HepG2 (cell line): Measurements from ENCODE around the gene CERS3. TPM values are rescaled to one million over a fixed set of nuclear protein-coding genes. Genes with fewer than 3 reads are reported as not detected.

Experiments used
- ATF1 ChIP-seq: IDR thresholded peaks from 2 replicates; pipeline ENCODE4 v1.6.1; 2016; ENCODE audit warnings: mild to moderate bottlenecking, control low read depth
- CAMTA2 ChIP-seq: sonication (generic); formaldehyde crosslinking; IDR thresholded peaks from 2 replicates; pipeline ENCODE4 v1.4.0; 2020; ENCODE audit warnings: mild to moderate bottlenecking, missing genetic modification reagents, borderline replicate concordance
- CBFB ChIP-seq: sonication (generic); formaldehyde crosslinking; IDR thresholded peaks from 2 replicates; pipeline ENCODE4 v1.4.0; 2020; ENCODE audit warnings: missing genetic modification reagents
- E2F2 ChIP-seq: sonication (generic); formaldehyde crosslinking; IDR thresholded peaks from 2 replicates; pipeline ENCODE4 v1.4.0; 2020; ENCODE audit warnings: missing genetic modification reagents, borderline replicate concordance
- EEA1 ChIP-seq: sonication (generic); formaldehyde crosslinking; IDR thresholded peaks from 2 replicates; pipeline ENCODE4 v1.5.1; 2020; ENCODE audit warnings: mild to moderate bottlenecking, missing genetic modification reagents, borderline replicate concordance
- ETV6 ChIP-seq: sonication (generic); formaldehyde crosslinking; conservative IDR thresholded peaks from 2 replicates; pipeline ENCODE4 v1.4.0; 2020; ENCODE audit warnings: missing genetic modification reagents
- HMGXB3 ChIP-seq: sonication (generic); formaldehyde crosslinking; IDR thresholded peaks from 2 replicates; pipeline ENCODE4 v1.4.0; 2020; ENCODE audit warnings: missing genetic modification reagents, borderline replicate concordance
- JARID2 ChIP-seq: sonication (generic); formaldehyde crosslinking; IDR thresholded peaks from 2 replicates; pipeline ENCODE4 v1.8.1; 2023; ENCODE audit warnings: missing genetic modification reagents, inconsistent platforms; ENCODE audit not compliant: insufficient replicate concordance
- JUNB ChIP-seq: sonication (generic); formaldehyde crosslinking; IDR thresholded peaks from 2 replicates; pipeline ENCODE4 v1.8.0; 2022; ENCODE audit warnings: missing genetic modification reagents, mild to moderate bottlenecking, borderline replicate concordance
- JUND ChIP-seq: sonication (generic); formaldehyde crosslinking; IDR thresholded peaks from 2 replicates; pipeline ENCODE4 v1.8.0; 2022; ENCODE audit warnings: mild to moderate bottlenecking, missing genetic modification reagents
- LRRFIP1 ChIP-seq: sonication (generic); formaldehyde crosslinking; conservative IDR thresholded peaks from 2 replicates; pipeline ENCODE4 v1.4.0; 2020; ENCODE audit warnings: missing genetic modification reagents
- MAZ ChIP-seq, 2 experiments: sonication (generic) in 1 of 2; formaldehyde crosslinking in 1 of 2; IDR thresholded peaks; 2 replicates each; pipeline versions ENCODE4 v1.5.0 to v1.6.1; 2012 to 2020; ENCODE audit warnings: low read depth in 2 of 2, mild to moderate bottlenecking in 2 of 2, borderline replicate concordance in 1 of 2, improper control_type of control experiment in 1 of 2, low read length in 1 of 2, missing genetic modification reagents in 1 of 2, moderate library complexity in 1 of 2
- SIN3A ChIP-seq: IDR thresholded peaks from 2 replicates; pipeline ENCODE4 v1.6.1; 2011; ENCODE audit warnings: low read depth, mild to moderate bottlenecking, control low read depth, low read length, borderline replicate concordance
- TERF1 ChIP-seq: sonication (generic); formaldehyde crosslinking; IDR thresholded peaks from 2 replicates; pipeline ENCODE4 v1.8.0; 2022; ENCODE audit warnings: mild to moderate bottlenecking, missing genetic modification reagents, moderate library complexity
- ZNF292 ChIP-seq: sonication (generic); formaldehyde crosslinking; IDR thresholded peaks from 2 replicates; pipeline ENCODE4 v1.8.1; 2022; ENCODE audit warnings: mild to moderate bottlenecking, low read depth, missing genetic modification reagents, borderline replicate concordance
- ZNF431 ChIP-seq: sonication (generic); formaldehyde crosslinking; IDR thresholded peaks from 2 replicates; pipeline ENCODE4 v1.9.0; 2022; ENCODE audit warnings: missing genetic modification reagents, low read depth, mild to moderate bottlenecking, borderline replicate concordance
- ZNF737 ChIP-seq: sonication (generic); formaldehyde crosslinking; IDR thresholded peaks from 2 replicates; pipeline ENCODE4 v1.5.0; 2020; ENCODE audit warnings: missing genetic modification reagents, mild to moderate bottlenecking, borderline replicate concordance
- ZSCAN22 ChIP-seq: sonication (generic); formaldehyde crosslinking; IDR thresholded peaks from 2 replicates; pipeline ENCODE4 v1.4.0; 2020; ENCODE audit warnings: mild to moderate bottlenecking, missing genetic modification reagents
- polyA plus RNA-seq, 8 experiments: library from polyadenylated mRNA; depleted of rRNA in 3 of 8; stranded (reverse) in 7 of 8; unstranded in 1 of 8; fragments of >200 nt; fragmentation: Illumina TruSeq in 4 of 8; extraction: Trizol in 4 of 8; gene quantifications; 2 replicates each; pipeline versions ENCODE4 v1.2.1 to v1.2.3, GENCODE V29; 2011 to 2016; ENCODE audit warnings: low read depth in 4 of 8, missing spikeins in 1 of 8, mixed read lengths in 1 of 8; ENCODE audit not compliant: insufficient read depth in 1 of 8
- total RNA-seq, 5 experiments: library from RNA; depleted of rRNA; stranded (reverse); fragments of >200 nt; fragmentation: Illumina TruSeq; extraction: Trizol; gene quantifications; 2 replicates each; pipeline ENCODE4 v1.2.3, GENCODE V29; 2016; ENCODE audit warnings: low read depth in 1 of 5

CERS3 gene
- total and polyA plus RNA-seq, 2 of the 13 experiments (the other 11 are each of a cell fraction or from before 2014, with no cell fraction given): not detected

GRCh38 chr15:100350434-100351226, 178.1 kb downstream of the CERS3 start (continued):
- TF ChIP-seq CAMTA2 (no peak), JUND (peak; percentile 94), JUNB (CRISPR knock-in tag) (peak; percentile 69; the same call in 1 of the 2 replicates), TERF1 (CRISPR knock-in tag) (no peak), JARID2 (no peak), HMGXB3 (CRISPR knock-in tag) (peak; percentile 54; the same call in 1 of the 2 replicates), ZNF292 (CRISPR knock-in tag) (no peak), CBFB (CRISPR knock-in tag) (peak; percentile 17; the same call in 1 of the 2 replicates), MAZ (IDR thresholded peaks at IDR 0.05; ENCODE audit: borderline replicate concordance, low read depth, low read length) (no peak), MAZ (CRISPR knock-in tag; IDR thresholded peaks at IDR 0.05; ENCODE audit: low read depth) (peak; percentile 47; the same call in 1 of the 2 replicates), ETV6 (CRISPR knock-in tag) (no peak), SIN3A (peak; percentile 67; the same call in 1 of the 2 replicates), ATF1 (peak; percentile 42; the same call in 1 of the 2 replicates), E2F2 (CRISPR knock-in tag) (no peak), EEA1 (CRISPR knock-in tag) (no peak), LRRFIP1 (CRISPR knock-in tag) (no peak), ZNF431 (CRISPR knock-in tag) (no peak), ZNF737 (CRISPR knock-in tag) (no peak), ZSCAN22 (no peak)
